Stimulated activated CD8-positive, alpha-beta memory T cell treated with anti-CD3 and anti-CD28 coated beads, Interleukin-4, amount 100 ng/mL, for 48 hours (primary cell): ENCODE data around the gene PNPLA5.

Experiments
- DNase-seq: peaks from one replicate; pipeline ENCODE4 v3.0.0-alpha.2; 2020

PNPLA5 gene

DNA sequence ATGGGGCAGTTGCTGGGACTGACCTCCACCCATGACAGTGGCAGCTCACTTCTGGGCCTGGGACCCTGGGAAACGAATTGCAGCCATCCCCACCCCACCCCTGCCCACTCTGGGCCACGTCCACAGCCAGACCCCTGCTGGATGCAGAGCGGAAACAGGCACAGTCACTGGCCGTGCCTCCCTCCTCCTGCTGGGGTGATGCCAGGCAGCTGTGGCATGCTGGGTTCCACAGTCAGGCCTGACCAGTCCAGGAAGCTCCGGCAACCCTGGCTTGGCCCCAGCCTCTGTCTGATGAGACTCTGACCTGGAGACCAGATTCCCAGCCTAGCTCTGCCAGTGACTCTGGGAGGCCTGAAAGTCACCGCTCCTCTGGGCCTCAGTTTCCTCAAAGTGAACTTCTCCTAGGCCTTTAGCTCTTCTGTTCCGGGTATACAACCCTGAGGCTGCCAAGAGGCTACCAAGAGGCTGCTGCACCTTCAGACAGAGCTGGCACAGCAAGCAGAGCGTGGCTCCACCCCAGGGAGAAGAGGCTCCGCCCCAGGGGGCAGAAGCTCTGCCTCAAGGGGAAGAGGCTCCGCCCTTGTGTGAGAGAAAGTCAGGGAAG lies 38.4 kb downstream of the PNPLA5 start:
- DNase-seq: no peak

- DNase-seq: no peak
Observed at GRCh38 chr22:43852573-43853327, 39.1 kb downstream of the PNPLA5 start.

GRCh38 chr22:43851979-43852307 lies 39.9 kb downstream of the PNPLA5 start:
- no peak for DNase-seq

DNA sequence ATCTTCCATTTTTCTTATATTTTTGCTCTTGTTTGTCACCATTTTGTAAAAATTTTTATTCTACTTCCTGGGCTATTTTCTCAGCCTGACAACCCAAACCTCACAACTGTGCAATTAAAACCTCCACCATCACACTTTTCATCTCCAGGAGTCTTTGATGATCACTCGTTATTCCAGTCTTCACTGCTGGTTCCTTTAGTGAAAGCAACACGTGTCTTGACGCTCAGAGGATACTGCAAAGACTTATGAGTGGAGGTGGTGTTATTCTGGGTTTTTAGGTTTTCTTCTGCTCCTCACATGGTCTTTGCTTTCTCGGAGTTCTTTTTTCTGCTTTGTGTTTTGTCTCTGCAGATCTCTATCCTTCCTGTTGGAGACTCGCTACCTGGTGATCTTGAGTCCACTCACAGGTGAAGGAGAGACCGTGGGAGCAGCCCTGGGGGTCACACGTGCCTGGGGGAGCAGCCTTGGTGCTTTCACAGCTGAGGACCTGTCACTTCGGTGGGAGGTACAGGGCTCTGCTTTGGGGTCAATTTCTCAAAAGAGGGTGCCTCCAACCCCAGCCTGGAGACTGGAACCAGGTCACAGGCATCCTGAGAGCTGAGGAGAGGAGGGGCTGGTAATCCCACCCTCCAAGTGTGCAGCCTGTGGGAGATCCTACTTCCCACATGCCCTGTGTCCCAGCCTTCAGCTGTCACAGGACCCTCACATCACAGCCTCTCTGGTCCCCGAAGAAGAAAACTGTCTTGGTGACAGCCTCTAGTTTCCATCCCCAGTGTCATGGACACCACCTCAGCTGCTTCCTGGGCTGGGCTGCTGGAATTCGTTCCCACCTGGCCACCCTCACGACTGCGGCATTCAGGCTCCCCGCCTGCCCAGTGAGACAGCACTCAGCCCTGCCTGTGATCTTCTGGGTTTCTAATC lies 40.5 kb downstream of the PNPLA5 start:
- no peak for DNase-seq

- DNase-seq: no peak
Observed at GRCh38 chr22:43850529-43850928, 41.3 kb downstream of the PNPLA5 start.

DNA sequence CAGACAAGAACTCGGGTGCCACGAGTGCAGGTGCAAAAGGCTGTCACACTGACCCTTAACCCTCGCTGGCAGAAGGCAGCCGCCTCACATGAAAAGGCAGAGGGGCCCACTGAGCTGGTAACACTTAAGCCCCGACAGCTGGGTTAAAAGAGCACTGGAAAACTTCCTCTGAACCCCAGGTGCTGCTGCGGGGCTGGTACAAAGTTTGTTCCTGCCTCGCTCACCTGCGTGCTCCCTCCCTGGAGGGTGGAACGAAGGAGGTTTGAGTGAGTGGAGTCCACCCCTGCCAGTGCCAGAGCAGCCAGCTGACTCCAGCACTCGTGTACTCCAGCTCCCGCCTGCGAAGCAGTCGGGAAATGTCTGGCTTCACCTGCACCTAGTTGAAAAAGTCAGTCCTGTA lies 42.1 kb downstream of the PNPLA5 start:
- DNase-seq: no peak

DNA sequence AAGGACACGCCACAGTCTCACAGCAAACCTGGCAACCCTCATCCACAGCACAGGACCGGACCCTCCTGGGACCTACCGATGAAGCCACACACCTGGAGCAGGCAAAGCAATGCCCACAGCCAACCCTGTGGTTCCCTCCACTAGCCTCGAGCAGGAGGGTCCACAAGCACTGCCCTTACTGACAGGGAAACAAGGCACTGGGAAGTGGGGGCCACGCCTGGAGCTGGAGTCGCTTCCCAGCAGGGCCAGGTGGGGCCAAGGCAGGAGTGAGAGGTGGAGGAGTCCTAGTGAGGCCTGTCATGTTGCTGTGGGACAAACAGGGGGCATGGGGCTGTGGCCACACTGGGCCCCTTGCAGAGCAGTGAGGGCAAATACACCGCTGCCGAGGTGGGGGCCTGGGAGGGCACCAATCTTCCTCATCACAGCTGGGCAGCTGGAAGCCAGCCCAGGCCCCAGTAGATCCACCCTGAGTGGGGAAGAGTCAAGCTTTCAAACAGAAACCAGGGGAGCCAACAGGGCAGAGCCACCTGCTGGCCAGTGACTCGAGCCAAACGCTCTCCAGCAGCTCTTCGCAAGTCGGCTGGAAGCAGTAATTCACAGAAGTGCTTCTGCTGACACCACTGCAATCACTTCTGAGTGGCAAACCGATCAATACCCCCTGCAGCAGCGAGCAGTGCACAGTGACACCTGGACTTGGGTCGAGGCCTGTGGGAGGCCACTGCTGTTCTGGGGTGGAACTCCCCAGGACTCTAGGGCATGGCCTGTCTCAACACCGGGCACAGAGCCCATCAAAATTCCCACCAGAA lies 43.2 kb downstream of the PNPLA5 start:
- DNase-seq: no peak

DNA sequence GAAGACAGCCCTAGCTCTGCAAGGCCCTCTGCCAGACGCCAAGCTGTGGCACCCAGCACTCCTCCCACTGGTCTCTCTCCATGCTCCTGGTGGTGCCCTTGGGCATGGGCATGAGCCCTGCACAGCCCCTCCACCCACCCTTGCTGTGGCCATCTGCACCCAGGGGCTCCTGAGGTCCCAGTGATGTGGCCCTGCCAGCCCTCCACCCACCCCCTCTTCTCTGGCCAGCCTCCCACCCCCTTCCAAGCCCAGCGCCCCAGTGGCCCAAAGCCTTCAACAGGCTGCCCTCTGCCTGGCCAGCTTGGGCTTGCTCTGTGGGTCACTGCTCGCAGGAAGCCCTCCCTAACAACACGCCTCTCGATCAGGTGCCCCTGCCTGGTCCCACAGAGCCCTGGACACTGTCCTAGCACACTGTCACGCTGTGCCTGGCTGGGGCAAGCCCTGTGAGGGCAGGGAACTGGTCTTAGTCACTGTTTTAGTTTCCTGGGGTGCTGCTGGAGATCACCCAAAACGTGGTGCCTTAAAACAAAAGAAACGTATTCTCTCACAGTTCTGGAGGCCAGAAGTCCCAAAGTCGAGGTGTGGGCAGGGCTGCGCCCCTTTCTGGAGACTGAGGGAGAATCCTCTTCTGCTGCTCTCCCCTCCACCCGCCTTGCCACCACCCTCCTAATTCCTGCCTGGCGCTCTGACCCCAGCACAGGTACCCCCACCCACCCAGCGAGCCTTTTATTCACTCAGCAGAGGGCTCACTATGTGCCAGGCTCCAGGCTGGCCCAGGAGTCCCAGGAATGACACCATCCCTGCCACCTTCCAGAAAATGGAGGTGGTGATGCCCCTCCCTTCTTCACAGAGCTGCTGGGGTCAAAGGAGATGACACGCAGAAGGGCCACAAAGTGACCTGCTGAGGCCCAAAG lies 44.2 kb downstream of the PNPLA5 start:
- no peak for DNase-seq

DNA sequence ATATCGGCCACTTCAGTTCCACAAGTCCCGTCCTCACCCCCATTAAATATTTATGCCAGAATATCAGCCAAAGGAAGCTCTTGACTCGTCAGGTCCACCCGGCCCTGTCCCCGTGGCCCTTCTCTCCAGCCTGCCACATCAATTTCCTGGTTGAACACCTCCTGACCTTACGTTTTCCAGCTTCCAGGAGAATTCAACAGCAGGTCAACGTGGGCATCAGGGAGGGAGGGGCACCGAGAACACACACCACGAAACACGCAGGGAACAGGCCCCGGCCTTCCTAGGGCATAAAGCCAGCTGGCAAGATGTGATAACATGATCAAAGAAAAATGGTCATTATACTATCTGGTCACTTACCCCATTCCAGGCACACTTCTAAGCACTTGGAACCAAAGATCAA lies 44.8 kb downstream of the PNPLA5 start:
- DNase-seq: no peak

- no peak for DNase-seq
Observed at GRCh38 chr22:43845981-43846380, 45.8 kb downstream of the PNPLA5 start.

GRCh38 chr22:43844560-43845545 lies 47.0 kb downstream of the PNPLA5 start:
- DNase-seq: no peak

- no peak for DNase-seq
Observed at GRCh38 chr22:43843783-43844530, 47.9 kb downstream of the PNPLA5 start.

DNA sequence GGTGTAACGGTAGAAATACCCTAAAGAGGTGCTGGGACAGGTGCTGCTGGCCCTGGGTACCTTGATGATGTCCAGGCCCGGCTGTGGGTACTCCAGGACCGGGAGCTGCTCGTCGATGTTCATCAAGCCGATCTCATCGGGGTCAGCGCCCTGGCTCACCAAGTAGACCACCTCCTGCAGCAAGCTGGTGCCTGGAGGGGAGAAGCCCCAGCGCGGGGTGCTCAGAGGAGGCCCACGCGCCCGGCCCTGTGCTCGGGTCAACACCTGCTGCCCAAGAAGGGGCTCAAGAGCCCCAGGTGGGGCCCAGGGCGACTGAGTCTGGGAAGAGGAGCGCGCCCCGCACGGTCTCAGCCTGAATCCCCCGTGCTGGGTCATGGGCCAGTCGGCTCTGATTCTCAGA lies 50.1 kb downstream of the PNPLA5 start:
- DNase-seq: no peak

- no peak for DNase-seq
Observed at GRCh38 chr22:43840851-43841250, 51.0 kb downstream of the PNPLA5 start.

DNA sequence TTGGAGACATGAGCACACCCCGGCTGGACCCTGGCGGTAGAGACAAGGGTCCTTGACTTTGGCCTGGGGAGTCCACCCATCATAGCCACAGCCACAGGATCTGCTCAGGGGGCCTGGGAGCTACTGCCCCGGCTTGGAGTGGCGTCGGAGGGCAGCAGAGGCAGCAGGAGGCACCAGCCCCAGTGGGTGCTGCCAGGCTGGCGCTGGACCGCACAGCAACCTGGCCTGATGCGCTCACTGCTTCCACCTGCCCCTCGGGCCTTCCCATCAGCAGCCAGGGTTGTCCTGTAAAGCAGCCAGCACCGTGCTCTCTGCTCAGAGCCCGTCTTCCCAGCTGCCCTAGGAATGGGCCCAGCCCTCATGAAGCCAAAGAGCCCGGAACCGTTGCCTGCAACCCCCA lies 51.4 kb downstream of the PNPLA5 start:
- DNase-seq: no peak

DNA sequence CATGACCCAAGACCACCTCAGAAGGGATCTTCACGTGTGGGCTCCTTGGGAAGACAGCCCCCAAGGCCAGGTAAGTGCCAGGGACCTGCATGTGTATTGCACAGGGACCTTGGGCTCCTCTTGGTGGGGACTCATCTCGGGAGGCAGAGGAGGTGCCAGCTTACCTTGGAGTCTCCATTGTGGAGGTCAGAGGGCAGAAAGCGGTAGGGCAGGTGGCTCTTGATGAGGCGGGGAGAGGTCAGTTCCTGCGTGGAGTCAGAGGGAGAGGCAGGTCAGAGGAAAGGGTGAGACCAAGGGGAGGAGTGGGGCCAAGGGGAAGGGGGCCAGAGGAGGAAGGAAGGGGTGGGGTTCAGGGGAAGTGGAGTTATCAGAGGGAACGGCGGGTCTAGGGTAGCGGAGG lies 52.0 kb downstream of the PNPLA5 start:
- no peak for DNase-seq

DNA sequence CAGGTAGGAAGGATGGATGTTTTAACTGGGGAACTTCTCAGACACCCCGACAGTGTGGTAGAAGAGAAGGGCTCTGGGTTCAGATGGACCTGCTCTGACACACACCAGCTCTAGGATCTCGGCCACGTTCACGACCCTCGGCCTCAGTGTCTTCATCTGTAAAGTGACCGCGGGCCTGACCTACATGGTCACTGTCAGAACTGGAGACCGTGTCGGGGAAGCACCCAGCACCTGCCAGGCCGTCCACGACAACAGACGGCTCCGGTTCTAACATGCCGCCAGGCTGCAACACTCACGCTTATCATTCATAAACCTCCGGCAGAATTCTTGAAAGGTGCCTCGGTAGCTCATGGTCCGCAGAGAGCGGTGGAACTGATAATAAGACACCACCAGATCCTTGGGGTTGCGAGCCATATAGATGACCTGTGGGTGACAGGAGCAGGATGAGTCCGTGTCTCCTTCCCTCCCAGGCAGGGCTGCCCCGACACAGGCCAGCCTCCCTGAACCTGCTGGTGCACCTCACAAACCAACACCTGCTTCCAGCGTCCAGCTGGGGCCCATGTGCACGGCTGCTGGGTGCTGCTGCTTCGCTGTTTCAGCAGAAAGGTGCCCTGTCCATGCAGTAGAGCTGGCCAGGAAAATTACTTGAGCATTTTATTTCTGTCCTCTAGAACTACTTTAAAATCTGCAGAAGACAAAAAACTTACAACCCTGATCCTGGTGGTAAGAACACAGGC lies 53.1 kb downstream of the PNPLA5 start:
- DNase-seq: no peak

GRCh38 chr22:43838161-43838560 lies 53.7 kb downstream of the PNPLA5 start:
- DNase-seq: no peak

DNA sequence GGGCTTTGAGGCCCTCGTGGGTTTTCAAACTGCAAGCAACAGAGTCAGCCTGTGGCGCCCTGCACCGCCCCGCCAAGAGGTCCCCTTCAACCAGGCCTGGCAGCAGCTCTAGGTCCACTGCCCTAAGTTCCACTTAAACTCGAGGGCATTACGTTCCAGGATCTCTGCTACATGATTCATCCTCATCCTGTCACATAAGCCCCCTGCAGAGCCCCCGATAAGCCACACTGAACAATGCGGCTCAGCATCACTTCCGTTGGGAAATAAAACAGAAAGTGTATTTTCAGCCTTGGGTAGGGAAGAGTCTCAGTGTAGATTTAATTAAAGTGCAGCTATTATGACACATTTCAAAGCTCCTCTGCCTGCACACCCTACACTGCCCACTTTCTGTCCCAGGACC lies 54.1 kb downstream of the PNPLA5 start:
- no peak for DNase-seq
